ENCODE measurements around the gene NDN. TPM values are rescaled to one million over a fixed set of nuclear protein-coding genes. Genes with fewer than 3 reads are reported as not detected.

The NDN gene
- total and polyA plus RNA-seq, 2 of the 8 experiments (the other 6 are each of a cell fraction or from before 2014, with no cell fraction given), result 29.4 to 39.3 TPM

DNA sequence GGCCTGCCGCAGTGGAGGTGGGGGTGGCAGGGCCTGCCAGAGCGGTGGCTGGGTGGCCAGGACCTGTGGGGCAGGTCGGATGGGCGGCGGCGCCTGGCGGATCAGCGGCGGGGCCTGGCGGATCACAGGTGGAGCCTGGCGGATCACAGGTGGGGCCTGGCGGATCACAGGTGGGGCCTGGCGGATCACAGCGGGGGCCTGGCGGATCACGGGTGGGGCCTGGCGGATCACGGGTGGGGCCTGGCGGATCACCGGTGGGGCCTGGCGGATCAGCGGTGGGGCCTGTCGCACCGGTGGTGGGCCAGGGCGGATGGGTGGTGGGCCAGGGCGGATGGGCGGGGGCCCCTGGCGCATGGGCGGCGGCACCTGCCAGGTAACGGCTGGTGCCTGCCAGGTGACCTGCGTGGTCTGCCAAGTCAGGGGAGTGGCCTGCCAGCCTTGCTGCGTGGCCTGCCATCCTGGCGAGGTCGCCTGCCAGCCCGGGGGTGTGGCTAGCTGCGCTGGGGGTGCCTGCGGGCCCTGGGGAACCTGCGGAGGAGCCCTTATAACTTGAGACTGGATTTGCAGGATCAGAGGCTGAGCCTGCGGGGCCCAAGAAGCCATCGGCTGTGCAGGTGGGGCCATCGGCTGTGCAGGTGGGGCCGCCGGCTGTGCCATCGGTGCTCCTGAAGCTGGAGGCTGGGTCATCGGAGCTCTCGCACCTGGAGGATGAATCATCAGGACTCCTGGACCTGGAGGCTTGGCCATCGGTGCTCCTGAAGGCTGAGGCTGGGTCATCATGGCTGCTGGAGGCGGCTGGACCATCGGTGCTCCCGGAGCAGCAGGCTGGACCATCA is 40.7 kb downstream of the NDN start:
- Histone ChIP-seq H3K27me3 (replicated peaks in 1 of 4; ENCODE audit: control insufficient read depth in 3 of 4, extremely low read depth in 1 of 4, insufficient read depth in 3 of 4, low read length in 3 of 4) (peaks cover 4 to 22% (median 8%) of the 10 kb centered on the region in 4 experiments; a peak in 6 of 7 replicates), H3K4me3 (ENCODE audit: extremely low read depth in 1 of 4, insufficient read depth in 2 of 4, low read depth in 3 of 4, low read length in 4 of 4) (peak overlapping the region; percentile 60 to 83 (median 68); a peak in 5 of 8 replicates), H3K27ac (ENCODE audit: low read depth, low read length) (no peak overlapping the region), H3K79me1 (ENCODE audit: low read depth, low read length) (no peaks in the 10 kb centered on the region), H3K9me3 (ENCODE audit: insufficient read depth in 2 of 2, low read depth in 1 of 2, low read length in 1 of 2) (peaks cover 0 to 51% of the 10 kb centered on the region in 2 experiments; a peak in 2 of 4 replicates), H3K23me2 (ENCODE audit: low read depth, low read length) (peaks cover 4% of the 10 kb centered on the region; the same call in 1 of the 2 replicates), H4K91ac (replicated peaks; ENCODE audit: insufficient read length, low read length) (no peak overlapping the region), H4K8ac (ENCODE audit: extremely low read depth, insufficient read depth, low read length) (no peak overlapping the region), H2BK12ac (ENCODE audit: low read depth, low read length) (no peak overlapping the region; the same call in 1 of the 2 replicates), H2BK15ac (ENCODE audit: low read length) (no peak overlapping the region), H3K9ac (replicated peaks in 1 of 4; ENCODE audit: extremely low read depth in 1 of 4, low read depth in 3 of 4, low read length in 3 of 4) (no peak overlapping the region), H2BK120ac (replicated peaks; ENCODE audit: low read depth, low read length) (no peak overlapping the region), H4K5ac (ENCODE audit: insufficient read length, low read depth, low read length) (no peak overlapping the region), H3K14ac (ENCODE audit: insufficient read length) (no peak overlapping the region), H3K4me1 (replicated peaks in 1 of 4; ENCODE audit: control insufficient read depth in 3 of 4, insufficient read depth in 4 of 4, low read length in 3 of 4) (no peaks in the 10 kb centered on the region; a peak in 3 of 7 replicates), H3K36me3 (ENCODE audit: control insufficient read depth in 2 of 4, insufficient read depth in 4 of 4, low read length in 3 of 4) (peaks cover 0 to 3% (median 0%) of the 10 kb centered on the region in 4 experiments; a peak in 1 of 8 replicates), H3K56ac (replicated peaks; ENCODE audit: insufficient read length, low read depth, low read length) (no peak overlapping the region), H2AFZ (ENCODE audit: low read length) (no peak overlapping the region), H2BK5ac (ENCODE audit: low read depth, low read length) (no peak overlapping the region), H3K79me2 (ENCODE audit: control insufficient read depth in 1 of 2, insufficient read depth in 2 of 2, low read length in 2 of 2) (no peaks in the 10 kb centered on the region), H3K4ac (replicated peaks; ENCODE audit: insufficient read length, low read depth, low read length) (no peak overlapping the region), H3K4me2 (ENCODE audit: insufficient read depth in 1 of 2, low read depth in 2 of 2, low read length in 2 of 2) (peak overlapping the region; percentile 71 to 89), H4K20me1 (replicated peaks in 1 of 2; ENCODE audit: control insufficient read depth in 1 of 2, insufficient read depth in 2 of 2, low read length in 2 of 2) (no peaks in the 10 kb centered on the region), H2AK5ac (ENCODE audit: low read depth, low read length) (no peak overlapping the region), H3K18ac (ENCODE audit: extremely low read depth, low read length) (no peak overlapping the region), H2BK20ac (ENCODE audit: low read length) (no peak overlapping the region), H3K23ac (ENCODE audit: insufficient read length) (no peak overlapping the region)
- no peak for DNase-seq (ENCODE audit: low read depth in 1 of 2, low spot score in 2 of 2)
- FAIRE-seq, result no peak
- ChIA-PET CTCF (ENCODE audit: partially characterized antibody) (interaction anchor here (0.8 to 6.9 kb wide), 5 partner anchors 44 to 235 kb away, joined by 3 to 41 read pairs (median 3); no protein-coding TSS in a partner anchor), POLR2A (ENCODE audit: partially characterized antibody) (no interaction called here)
- TF ChIP-seq KDM4A (IDR thresholded peaks at IDR 0.05; ENCODE audit: low read depth, low read length, severe bottlenecking) (peak; percentile 15), CREB1 (IDR thresholded peaks at IDR 0.05) (no peak)
- 59% methylated on average over 22 of the region's 51 CpGs; no CpG with 5 or more reads in 1 of the 2 experiments for WGBS, 2 experiments (ENCODE audit: extremely low coverage in 1 of 2, insufficient coverage in 1 of 2, insufficient read length in 1 of 2, insufficient replicate concordance in 2 of 2, low coverage in 1 of 2, low lambda C conversion rate in 2 of 2, missing lambda C conversion rate in 1 of 2)

All from H1 (cell line).